ENCODE measurements around the gene ELOA.

The ELOA gene

GRCh38 chr1:23763041-23763577 is 19.8 kb downstream of the ELOA start:
- TF ChIP-seq, protein P1, sequence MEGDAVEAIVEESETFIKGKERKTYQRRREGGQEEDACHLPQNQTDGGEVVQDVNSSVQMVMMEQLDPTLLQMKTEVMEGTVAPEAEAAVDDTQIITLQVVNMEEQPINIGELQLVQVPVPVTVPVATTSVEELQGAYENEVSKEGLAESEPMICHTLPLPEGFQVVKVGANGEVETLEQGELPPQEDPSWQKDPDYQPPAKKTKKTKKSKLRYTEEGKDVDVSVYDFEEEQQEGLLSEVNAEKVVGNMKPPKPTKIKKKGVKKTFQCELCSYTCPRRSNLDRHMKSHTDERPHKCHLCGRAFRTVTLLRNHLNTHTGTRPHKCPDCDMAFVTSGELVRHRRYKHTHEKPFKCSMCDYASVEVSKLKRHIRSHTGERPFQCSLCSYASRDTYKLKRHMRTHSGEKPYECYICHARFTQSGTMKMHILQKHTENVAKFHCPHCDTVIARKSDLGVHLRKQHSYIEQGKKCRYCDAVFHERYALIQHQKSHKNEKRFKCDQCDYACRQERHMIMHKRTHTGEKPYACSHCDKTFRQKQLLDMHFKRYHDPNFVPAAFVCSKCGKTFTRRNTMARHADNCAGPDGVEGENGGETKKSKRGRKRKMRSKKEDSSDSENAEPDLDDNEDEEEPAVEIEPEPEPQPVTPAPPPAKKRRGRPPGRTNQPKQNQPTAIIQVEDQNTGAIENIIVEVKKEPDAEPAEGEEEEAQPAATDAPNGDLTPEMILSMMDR (IDR thresholded peaks at IDR 0.05): no peak

GRCh38 chr1:23768733-23769132 is 25.5 kb downstream of the ELOA start:
- TF ChIP-seq, protein P1 (IDR thresholded peaks at IDR 0.05): no peak

- TF ChIP-seq, protein P1 (IDR thresholded peaks at IDR 0.05): peak; percentile 73
Measured at GRCh38 chr1:23772049-23772853, 29.0 kb downstream of the ELOA start.

- TF ChIP-seq, protein P1 (IDR thresholded peaks at IDR 0.05): no peak
Measured at GRCh38 chr1:23772854-23773242, 29.6 kb downstream of the ELOA start.

- TF ChIP-seq, protein P1 (IDR thresholded peaks at IDR 0.05): no peak
Measured at GRCh38 chr1:23774174-23774880, 31.1 kb downstream of the ELOA start.

GRCh38 chr1:23776217-23776616 is 32.9 kb downstream of the ELOA start:
- TF ChIP-seq, protein P1 (IDR thresholded peaks at IDR 0.05): no peak

DNA sequence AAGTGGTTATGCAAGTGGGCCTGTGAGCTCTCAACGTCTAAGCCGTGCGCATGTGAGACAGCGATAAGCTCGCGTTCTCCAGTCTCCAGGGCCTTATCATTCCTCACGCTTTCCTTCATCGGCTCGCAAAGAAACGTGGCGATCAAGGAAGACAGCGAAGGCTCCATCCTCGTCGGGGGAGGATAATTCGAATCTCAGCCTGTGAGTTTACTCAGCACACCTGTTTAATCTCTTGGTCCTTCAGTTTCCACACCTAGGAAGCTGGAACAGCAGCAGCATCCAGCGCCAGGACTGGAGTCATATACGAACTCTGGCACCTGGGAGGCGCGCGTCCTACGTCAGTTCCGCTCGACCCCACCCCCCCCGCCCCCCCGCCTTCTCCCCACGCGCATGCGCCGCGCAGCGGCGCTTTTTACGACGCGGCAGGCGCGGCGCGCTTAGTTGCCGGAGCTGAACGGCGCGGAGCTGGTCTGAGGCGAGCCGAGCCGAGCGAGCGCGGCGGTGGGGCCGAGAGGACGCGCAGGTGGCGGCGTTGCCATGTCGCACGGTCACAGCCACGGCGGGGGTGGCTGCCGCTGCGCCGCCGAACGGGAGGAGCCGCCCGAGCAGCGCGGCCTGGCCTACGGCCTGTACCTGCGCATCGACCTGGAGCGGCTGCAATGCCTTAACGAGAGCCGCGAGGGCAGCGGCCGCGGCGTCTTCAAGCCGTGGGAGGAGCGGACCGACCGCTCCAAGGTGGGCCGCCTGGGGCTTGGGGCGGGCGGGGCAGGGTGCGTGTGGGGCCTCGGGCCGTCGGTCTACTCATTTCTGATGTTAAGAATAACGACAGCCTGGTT is 34.9 kb downstream of the ELOA start, which contains the start of gene PITHD1:
PITHD1 (plus strand) TSS at position 440 of the 836 bp plus-strand sequence; CDS start at position 538, 98 bp downstream.
- TF ChIP-seq, protein P1 (IDR thresholded peaks at IDR 0.05): no peak
